PC-3 (cell line): ENCODE data around the gene RAB7A.

Experiments used
- EZH2 ChIP-seq: fragments of 300-600 bp; sonication (generic); IDR thresholded peaks from one replicate; pipeline ENCODE4 v1.6.1; 2017; ENCODE audit warnings: antibody characterized with exemption, mild to moderate bottlenecking, low read length; ENCODE audit not compliant: unreplicated experiment
- EZH2phosphoT487 ChIP-seq: fragments of 300-600 bp; sonication (generic); IDR thresholded peaks from 2 replicates; pipeline ENCODE4 v1.6.1; 2018; ENCODE audit warnings: mild to moderate bottlenecking, antibody characterized with exemption, low read length, borderline replicate concordance
- TF ChIP-seq, protein P1 (sequence below): fragments of 300-600 bp; sonication (generic); conservative IDR thresholded peaks from 2 replicates; pipeline ENCODE4 v1.5.1; 2017; ENCODE audit warnings: antibody characterized with exemption, low read depth, mild to moderate bottlenecking, low read length

DNA sequence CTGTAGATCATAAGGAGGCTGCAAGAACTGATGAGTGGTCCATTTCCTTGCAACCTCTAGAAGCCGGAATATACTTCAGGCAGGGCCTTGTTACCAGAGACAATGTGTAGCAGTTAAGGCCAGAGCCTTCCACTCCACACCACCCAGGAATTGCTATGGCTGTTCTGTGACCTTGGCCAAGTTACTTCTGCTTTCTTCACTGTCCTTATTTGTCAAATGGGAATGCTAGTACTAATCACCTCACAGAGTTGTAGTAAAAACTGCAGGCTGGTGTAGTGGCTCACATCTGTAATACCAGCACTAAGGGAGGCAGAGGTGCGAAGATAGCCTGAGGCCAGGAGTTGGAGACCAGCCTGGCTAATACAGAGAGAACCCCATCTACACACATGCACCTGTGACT lies 46.6 kb upstream of the RAB7A start:
- TF ChIP-seq, protein P1, sequence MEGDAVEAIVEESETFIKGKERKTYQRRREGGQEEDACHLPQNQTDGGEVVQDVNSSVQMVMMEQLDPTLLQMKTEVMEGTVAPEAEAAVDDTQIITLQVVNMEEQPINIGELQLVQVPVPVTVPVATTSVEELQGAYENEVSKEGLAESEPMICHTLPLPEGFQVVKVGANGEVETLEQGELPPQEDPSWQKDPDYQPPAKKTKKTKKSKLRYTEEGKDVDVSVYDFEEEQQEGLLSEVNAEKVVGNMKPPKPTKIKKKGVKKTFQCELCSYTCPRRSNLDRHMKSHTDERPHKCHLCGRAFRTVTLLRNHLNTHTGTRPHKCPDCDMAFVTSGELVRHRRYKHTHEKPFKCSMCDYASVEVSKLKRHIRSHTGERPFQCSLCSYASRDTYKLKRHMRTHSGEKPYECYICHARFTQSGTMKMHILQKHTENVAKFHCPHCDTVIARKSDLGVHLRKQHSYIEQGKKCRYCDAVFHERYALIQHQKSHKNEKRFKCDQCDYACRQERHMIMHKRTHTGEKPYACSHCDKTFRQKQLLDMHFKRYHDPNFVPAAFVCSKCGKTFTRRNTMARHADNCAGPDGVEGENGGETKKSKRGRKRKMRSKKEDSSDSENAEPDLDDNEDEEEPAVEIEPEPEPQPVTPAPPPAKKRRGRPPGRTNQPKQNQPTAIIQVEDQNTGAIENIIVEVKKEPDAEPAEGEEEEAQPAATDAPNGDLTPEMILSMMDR: no peak
- TF ChIP-seq EZH2 (no peak), EZH2phosphoT487 (no peak)
